Right lung (tissue), 5 donors: ENCODE results near the gene CD2. TPM values are rescaled to one million over a fixed set of nuclear protein-coding genes. Genes with fewer than 3 reads are reported as not detected.

Experiments used
- DNase-seq, 2 donors: peaks; one replicate each; pipeline ENCODE4 v3.0.0-alpha.2; 2013
- polyA plus RNA-seq, 5 donors: library from polyadenylated mRNA; unstranded; fragments of 120-200 nt; gene quantifications; one replicate each; pipeline versions ENCODE4 v1.2.1 to v1.2.3, GENCODE V29; 2013; ENCODE audit warnings: inconsistent platforms in 1 of 5, low replicate concordance in 1 of 5; ENCODE audit not compliant: insufficient read length in 5 of 5, insufficient read depth in 1 of 5

CD2 gene
- polyA plus RNA-seq, 5 donors = 0.33 to 0.87 (median 0.50) TPM

GRCh38 chr1:116817582-116818064, 63.4 kb downstream of the CD2 start:
- peak in 1 of 2 donors; percentile 6 for DNase-seq

Other genes starting within 250 kb of the CD2 start
- 10 to 100 TPM in 4 of 5 donors, 1 to 10 TPM in 1; 9.6 to 16.9 (median 14.0) TPM for gene CD58, start 183.4 kb upstream of the CD2 start, polyA plus RNA-seq
- 10 to 100 TPM; 28.8 to 52.5 (median 42.7) TPM for gene IGSF3, start 86.7 kb upstream of the CD2 start, polyA plus RNA-seq
- gene PTGFRN, start 155.5 kb downstream of the CD2 start, polyA plus RNA-seq = 10 to 100 TPM; 40.5 to 73.5 (median 66.1) TPM
- 1 to 10 TPM; 1.3 to 2.8 (median 1.7) TPM for gene CD101, start 247.3 kb downstream of the CD2 start, polyA plus RNA-seq